ENCODE measurements around the gene MR1. TPM values are rescaled to one million over a fixed set of nuclear protein-coding genes. Genes with fewer than 3 reads are reported as not detected.
A peak's percentile ranks its signal among the peaks of the same experiment; 100 is the strongest.

MR1 gene
- total and polyA plus RNA-seq, 2 of the 13 experiments (the other 11 are each of a cell fraction or from before 2014, with no cell fraction given) = 7.7 to 10.4 TPM

GRCh38 chr1:181088079-181089016 is 54.6 kb downstream of the MR1 start, which contains the start of gene IER5 (continued):
- TF ChIP-seq ATF5 (CRISPR knock-in tag; IDR thresholded peaks at IDR 0.05; ENCODE audit: low read depth) (0 out of 2 replicates have a peak, but pooled peaks have one; percentile 64), KAT8 (CRISPR knock-in tag; IDR thresholded peaks at IDR 0.05) (peak; percentile 68), ETV6 (CRISPR knock-in tag; conservative IDR thresholded peaks at IDR 0.05) (peak; percentile 64; the same call in 1 of the 2 replicates), FOSL2 (CRISPR knock-in tag; IDR thresholded peaks at IDR 0.05) (peak; percentile 64; the same call in 1 of the 2 replicates), TOPORS (CRISPR knock-in tag; IDR thresholded peaks at IDR 0.05) (no peak), ZNF781 (CRISPR knock-in tag; IDR thresholded peaks at IDR 0.05; ENCODE audit: borderline replicate concordance, not compliant biosample characterization) (peak; percentile 76), ZNF432 (CRISPR knock-in tag; IDR thresholded peaks at IDR 0.05; ENCODE audit: borderline replicate concordance) (no peak), LCORL (IDR thresholded peaks at IDR 0.05) (no peak), LCORL (CRISPR knock-in tag; IDR thresholded peaks at IDR 0.05) (peak; percentile 63), ZZZ3 (CRISPR knock-in tag; IDR thresholded peaks at IDR 0.05; ENCODE audit: borderline replicate concordance) (no peak), ARNTL (CRISPR knock-in tag; IDR thresholded peaks at IDR 0.05) (peak; percentile 49), ZFP36L1 (CRISPR knock-in tag; IDR thresholded peaks at IDR 0.05) (peak; percentile 96), KMT2B (CRISPR knock-in tag; IDR thresholded peaks at IDR 0.05) (peak; percentile 49; the same call in 1 of the 2 replicates), ZNF136 (CRISPR knock-in tag; IDR thresholded peaks at IDR 0.05; ENCODE audit: low read depth) (no peak), ZNF143 (CRISPR knock-in tag; IDR thresholded peaks at IDR 0.05) (0 out of 2 replicates have a peak, but pooled peaks have one; percentile 22)
- TF ChIP-seq, protein P1, sequence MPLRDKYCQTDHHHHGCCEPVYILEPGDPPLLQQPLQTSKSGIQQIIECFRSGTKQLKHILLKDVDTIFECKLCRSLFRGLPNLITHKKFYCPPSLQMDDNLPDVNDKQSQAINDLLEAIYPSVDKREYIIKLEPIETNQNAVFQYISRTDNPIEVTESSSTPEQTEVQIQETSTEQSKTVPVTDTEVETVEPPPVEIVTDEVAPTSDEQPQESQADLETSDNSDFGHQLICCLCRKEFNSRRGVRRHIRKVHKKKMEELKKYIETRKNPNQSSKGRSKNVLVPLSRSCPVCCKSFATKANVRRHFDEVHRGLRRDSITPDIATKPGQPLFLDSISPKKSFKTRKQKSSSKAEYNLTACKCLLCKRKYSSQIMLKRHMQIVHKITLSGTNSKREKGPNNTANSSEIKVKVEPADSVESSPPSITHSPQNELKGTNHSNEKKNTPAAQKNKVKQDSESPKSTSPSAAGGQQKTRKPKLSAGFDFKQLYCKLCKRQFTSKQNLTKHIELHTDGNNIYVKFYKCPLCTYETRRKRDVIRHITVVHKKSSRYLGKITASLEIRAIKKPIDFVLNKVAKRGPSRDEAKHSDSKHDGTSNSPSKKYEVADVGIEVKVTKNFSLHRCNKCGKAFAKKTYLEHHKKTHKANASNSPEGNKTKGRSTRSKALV (CRISPR knock-in tag; IDR thresholded peaks at IDR 0.05) = peak; percentile 94
- TF ChIP-seq, protein P2, sequence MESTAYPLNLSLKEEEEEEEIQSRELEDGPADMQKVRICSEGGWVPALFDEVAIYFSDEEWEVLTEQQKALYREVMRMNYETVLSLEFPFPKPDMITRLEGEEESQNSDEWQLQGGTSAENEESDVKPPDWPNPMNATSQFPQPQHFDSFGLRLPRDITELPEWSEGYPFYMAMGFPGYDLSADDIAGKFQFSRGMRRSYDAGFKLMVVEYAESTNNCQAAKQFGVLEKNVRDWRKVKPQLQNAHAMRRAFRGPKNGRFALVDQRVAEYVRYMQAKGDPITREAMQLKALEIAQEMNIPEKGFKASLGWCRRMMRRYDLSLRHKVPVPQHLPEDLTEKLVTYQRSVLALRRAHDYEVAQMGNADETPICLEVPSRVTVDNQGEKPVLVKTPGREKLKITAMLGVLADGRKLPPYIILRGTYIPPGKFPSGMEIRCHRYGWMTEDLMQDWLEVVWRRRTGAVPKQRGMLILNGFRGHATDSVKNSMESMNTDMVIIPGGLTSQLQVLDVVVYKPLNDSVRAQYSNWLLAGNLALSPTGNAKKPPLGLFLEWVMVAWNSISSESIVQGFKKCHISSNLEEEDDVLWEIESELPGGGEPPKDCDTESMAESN (CRISPR knock-in tag; conservative IDR thresholded peaks at IDR 0.05) = peak; percentile 66; the same call in 1 of the 2 replicates
- TF ChIP-seq, protein P3, sequence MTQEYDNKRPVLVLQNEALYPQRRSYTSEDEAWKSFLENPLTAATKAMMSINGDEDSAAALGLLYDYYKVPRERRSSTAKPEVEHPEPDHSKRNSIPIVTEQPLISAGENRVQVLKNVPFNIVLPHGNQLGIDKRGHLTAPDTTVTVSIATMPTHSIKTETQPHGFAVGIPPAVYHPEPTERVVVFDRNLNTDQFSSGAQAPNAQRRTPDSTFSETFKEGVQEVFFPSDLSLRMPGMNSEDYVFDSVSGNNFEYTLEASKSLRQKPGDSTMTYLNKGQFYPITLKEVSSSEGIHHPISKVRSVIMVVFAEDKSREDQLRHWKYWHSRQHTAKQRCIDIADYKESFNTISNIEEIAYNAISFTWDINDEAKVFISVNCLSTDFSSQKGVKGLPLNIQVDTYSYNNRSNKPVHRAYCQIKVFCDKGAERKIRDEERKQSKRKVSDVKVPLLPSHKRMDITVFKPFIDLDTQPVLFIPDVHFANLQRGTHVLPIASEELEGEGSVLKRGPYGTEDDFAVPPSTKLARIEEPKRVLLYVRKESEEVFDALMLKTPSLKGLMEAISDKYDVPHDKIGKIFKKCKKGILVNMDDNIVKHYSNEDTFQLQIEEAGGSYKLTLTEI (CRISPR knock-in tag; conservative IDR thresholded peaks at IDR 0.05) = no peak
- TF ChIP-seq, protein P4, sequence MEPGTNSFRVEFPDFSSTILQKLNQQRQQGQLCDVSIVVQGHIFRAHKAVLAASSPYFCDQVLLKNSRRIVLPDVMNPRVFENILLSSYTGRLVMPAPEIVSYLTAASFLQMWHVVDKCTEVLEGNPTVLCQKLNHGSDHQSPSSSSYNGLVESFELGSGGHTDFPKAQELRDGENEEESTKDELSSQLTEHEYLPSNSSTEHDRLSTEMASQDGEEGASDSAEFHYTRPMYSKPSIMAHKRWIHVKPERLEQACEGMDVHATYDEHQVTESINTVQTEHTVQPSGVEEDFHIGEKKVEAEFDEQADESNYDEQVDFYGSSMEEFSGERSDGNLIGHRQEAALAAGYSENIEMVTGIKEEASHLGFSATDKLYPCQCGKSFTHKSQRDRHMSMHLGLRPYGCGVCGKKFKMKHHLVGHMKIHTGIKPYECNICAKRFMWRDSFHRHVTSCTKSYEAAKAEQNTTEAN (CRISPR knock-in tag; conservative IDR thresholded peaks at IDR 0.05) = no peak
- TF ChIP-seq, protein P5, sequence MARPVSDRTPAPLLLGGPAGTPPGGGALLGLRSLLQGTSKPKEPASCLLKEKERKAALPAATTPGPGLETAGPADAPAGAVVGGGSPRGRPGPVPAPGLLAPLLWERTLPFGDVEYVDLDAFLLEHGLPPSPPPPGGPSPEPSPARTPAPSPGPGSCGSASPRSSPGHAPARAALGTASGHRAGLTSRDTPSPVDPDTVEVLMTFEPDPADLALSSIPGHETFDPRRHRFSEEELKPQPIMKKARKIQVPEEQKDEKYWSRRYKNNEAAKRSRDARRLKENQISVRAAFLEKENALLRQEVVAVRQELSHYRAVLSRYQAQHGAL (CRISPR knock-in tag; IDR thresholded peaks at IDR 0.05; ENCODE audit: not compliant biosample characterization) = peak; percentile 36
